GM21423 (cell line): ENCODE measurements around the gene SBNO1.
A peak's percentile ranks its signal among the peaks of the same experiment; 100 is the strongest.
"Not testable (repeated sequence)": the region's sequence is repeated elsewhere in the genome, so short reads cannot be mapped to it uniquely, and the experiment has no call there.

ENCODE experiments used
- ATAC-seq: cut with Tn5 transposase; IDR thresholded peaks from one replicate; pipeline ENCODE4 v1.9.1; 2021; ENCODE audit warnings: mild to moderate bottlenecking, moderate library complexity; ENCODE audit not compliant: unreplicated experiment

SBNO1 gene

GRCh38 chr12:123389560-123390351 is 25.1 kb upstream of the SBNO1 start:
- peak; percentile 16 for ATAC-seq

GRCh38 chr12:123388951-123389559 is 24.4 kb upstream of the SBNO1 start:
- peak; percentile 18 for ATAC-seq

- ATAC-seq: peak; percentile 33
These were observed 23.7 kb upstream of the SBNO1 start for GRCh38 chr12:123388177-123388950.

GRCh38 chr12:123387508-123388176 is 23.0 kb upstream of the SBNO1 start:
- ATAC-seq: no peak

- ATAC-seq: not testable (repeated sequence)
These were observed 20.9 kb upstream of the SBNO1 start for GRCh38 chr12:123385536-123385935.

- ATAC-seq: no peak
These were observed 20.3 kb upstream of the SBNO1 start for GRCh38 chr12:123384994-123385376.

- ATAC-seq: no peak
These were observed 19.8 kb upstream of the SBNO1 start for GRCh38 chr12:123384318-123384993.

GRCh38 chr12:123382684-123383083 is 18.0 kb upstream of the SBNO1 start:
- ATAC-seq: no peak

GRCh38 chr12:123379391-123379790 is 14.7 kb upstream of the SBNO1 start:
- ATAC-seq: no peak

GRCh38 chr12:123372415-123372814 is 7.8 kb upstream of the SBNO1 start:
- ATAC-seq: not testable (repeated sequence)

- ATAC-seq: not testable (repeated sequence)
These were observed 7.2 kb upstream of the SBNO1 start for GRCh38 chr12:123371667-123372368.

- ATAC-seq: no peak
These were observed 4.6 kb upstream of the SBNO1 start for GRCh38 chr12:123369229-123369628.

- ATAC-seq: not testable (repeated sequence)
These were observed 3.8 kb upstream of the SBNO1 start for GRCh38 chr12:123368431-123368830.

GRCh38 chr12:123367511-123367910 is 2.9 kb upstream of the SBNO1 start:
- no peak for ATAC-seq

- peak; percentile 61 for ATAC-seq
These were observed 624 bp upstream of the SBNO1 start for GRCh38 chr12:123365025-123365917.

GRCh38 chr12:123363740-123364531 is 711 bp downstream of the SBNO1 start:
- peak; percentile 3 for ATAC-seq

GRCh38 chr12:123363390-123363739 is 1.3 kb downstream of the SBNO1 start:
- no peak for ATAC-seq

- ATAC-seq: no peak
These were observed 6.6 kb downstream of the SBNO1 start for GRCh38 chr12:123358035-123358434.
